ENCODE data around the gene TTF2.
"Not testable (repeated sequence)": the region's sequence is repeated elsewhere in the genome, so short reads cannot be mapped to it uniquely, and the experiment has no call there.

Gene TTF2

GRCh38 chr1:117137281-117137855 is 77.2 kb downstream of the TTF2 start:
- no peak for DNase-seq
- in situ Hi-C loops (cut with HindIII; ENCODE audit: low pct_ligation_motif_present, low pct_unique_long_range_greater_than_20kb, low sequenced_read_pairs) = no loop called here

- in situ Hi-C loops (cut with HindIII; ENCODE audit: low pct_ligation_motif_present, low pct_unique_long_range_greater_than_20kb, low sequenced_read_pairs) = no loop called here
- no peak for DNase-seq
Observed at GRCh38 chr1:117138106-117138505, 78.0 kb downstream of the TTF2 start.

- in situ Hi-C loops (cut with HindIII; ENCODE audit: low pct_ligation_motif_present, low pct_unique_long_range_greater_than_20kb, low sequenced_read_pairs) = no loop called here
- no peak for DNase-seq
Observed at GRCh38 chr1:117138561-117138960, 78.4 kb downstream of the TTF2 start.

GRCh38 chr1:117142200-117142599 is 82.1 kb downstream of the TTF2 start:
- in situ Hi-C loops (cut with HindIII; ENCODE audit: low pct_ligation_motif_present, low pct_unique_long_range_greater_than_20kb, low sequenced_read_pairs) = no loop called here
- no peak for DNase-seq

GRCh38 chr1:117143172-117143571 is 83.0 kb downstream of the TTF2 start:
- DNase-seq = no peak
- in situ Hi-C loops (cut with HindIII; ENCODE audit: low pct_ligation_motif_present, low pct_unique_long_range_greater_than_20kb, low sequenced_read_pairs) = no loop called here

GRCh38 chr1:117143871-117144270 is 83.7 kb downstream of the TTF2 start:
- in situ Hi-C loops (cut with HindIII; ENCODE audit: low pct_ligation_motif_present, low pct_unique_long_range_greater_than_20kb, low sequenced_read_pairs) = no loop called here
- DNase-seq = no peak

- no peak for DNase-seq
- in situ Hi-C loops (cut with HindIII; ENCODE audit: low pct_ligation_motif_present, low pct_unique_long_range_greater_than_20kb, low sequenced_read_pairs) = no loop called here
Observed at GRCh38 chr1:117146072-117146471, 85.9 kb downstream of the TTF2 start.

GRCh38 chr1:117146575-117147340 is 86.6 kb downstream of the TTF2 start:
- DNase-seq = peak; percentile 71

GRCh38 chr1:117147341-117147831 is 87.3 kb downstream of the TTF2 start:
- in situ Hi-C loops (cut with HindIII; ENCODE audit: low pct_ligation_motif_present, low pct_unique_long_range_greater_than_20kb, low sequenced_read_pairs) = no loop called here
- no peak for DNase-seq

More at GRCh38 chr1:117146575-117147340, 86.6 kb downstream of the TTF2 start:
- in situ Hi-C loops (cut with HindIII; ENCODE audit: low pct_ligation_motif_present, low pct_unique_long_range_greater_than_20kb, low sequenced_read_pairs) = no loop called here

GRCh38 chr1:117147856-117148588 is 87.9 kb downstream of the TTF2 start:
- in situ Hi-C loops (cut with HindIII; ENCODE audit: low pct_ligation_motif_present, low pct_unique_long_range_greater_than_20kb, low sequenced_read_pairs) = no loop called here
- DNase-seq = peak; percentile 24

GRCh38 chr1:117150316-117150715 is 90.2 kb downstream of the TTF2 start:
- DNase-seq = no peak
- in situ Hi-C loops (cut with HindIII; ENCODE audit: low pct_ligation_motif_present, low pct_unique_long_range_greater_than_20kb, low sequenced_read_pairs) = no loop called here

GRCh38 chr1:117151305-117151704 is 91.2 kb downstream of the TTF2 start:
- DNase-seq; in situ Hi-C loops (cut with HindIII; ENCODE audit: low pct_ligation_motif_present, low pct_unique_long_range_greater_than_20kb, low sequenced_read_pairs): not testable (repeated sequence)

Measured in ACHN (cell line).